A673 (cell line): ENCODE measurements around the gene WDR37. TPM values are rescaled to one million over a fixed set of nuclear protein-coding genes. Genes with fewer than 3 reads are reported as not detected.

Source experiments
- BruUV-seq: library from RNA; stranded (reverse); fragments of 400-500 nt; replicated peaks from 2 replicates; lab custom pipeline; 2021; lab: Mats Ljungman, UMichigan
- CTCF ChIA-PET: fragments of 300-600 bp; sonication (Branson Sonifier 250); formaldehyde crosslinking; loops from one replicate; lab custom pipeline; 2022; ENCODE audit warnings: antibody characterized with exemption; lab: Charles Lee
- POLR2A ChIA-PET: fragments of 300-600 bp; sonication (Branson Sonifier 250); formaldehyde crosslinking; loops from one replicate; lab custom pipeline; 2022; ENCODE audit warnings: antibody characterized with exemption; ENCODE audit not compliant: low non-redundant PET; lab: Charles Lee
- DNase-seq: peaks from one replicate; pipeline ENCODE4 v3.0.0-alpha.2; 2015; ENCODE audit warnings: low spot score
- H3K27ac ChIP-seq: fragments of 200-600 bp; sonication (generic); 2 replicates; pipeline ENCODE4 v1.5.1; 2016; ENCODE audit warnings: mixed run types, low read depth, mild to moderate bottlenecking, mixed read lengths, antibody characterized with exemption, low read length; ENCODE audit not compliant: poor library complexity, severe bottlenecking
- H3K27me3 ChIP-seq: fragments of 200-600 bp; sonication (generic); replicated peaks from 2 replicates; pipeline ENCODE4 v1.6.1; 2017; ENCODE audit warnings: mixed run types, low read depth, mild to moderate bottlenecking, mixed read lengths, antibody characterized with exemption, low read length; ENCODE audit not compliant: insufficient read depth, poor library complexity
- H3K36me3 ChIP-seq: fragments of 200-600 bp; sonication (generic); 2 replicates; pipeline ENCODE4 v1.6.1; 2016; ENCODE audit warnings: mixed run types, mild to moderate bottlenecking, mixed read lengths, antibody characterized with exemption, low read length; ENCODE audit not compliant: insufficient read depth, poor library complexity, severe bottlenecking
- H3K4me1 ChIP-seq: fragments of 200-600 bp; sonication (generic); 2 replicates; pipeline ENCODE4 v1.6.1; 2017; ENCODE audit warnings: mixed run types, mild to moderate bottlenecking, mixed read lengths, antibody characterized with exemption, low read length; ENCODE audit not compliant: insufficient read depth, poor library complexity, severe bottlenecking
- H3K4me3 ChIP-seq: fragments of 200-600 bp; sonication (generic); 2 replicates; pipeline ENCODE4 v1.5.1; 2016; ENCODE audit warnings: low read depth, mixed run types, mild to moderate bottlenecking, mixed read lengths, low read length; ENCODE audit not compliant: poor library complexity, severe bottlenecking
- H3K9me3 ChIP-seq: fragments of 200-600 bp; sonication (generic); 2 replicates; pipeline ENCODE4 v1.6.1; 2016; ENCODE audit warnings: mixed run types, low read depth, mild to moderate bottlenecking, mixed read lengths, antibody characterized with exemption, low read length; ENCODE audit not compliant: poor library complexity, severe bottlenecking
- EZH2 ChIP-seq: fragments of 200-600 bp; sonication (generic); IDR thresholded peaks from 2 replicates; pipeline ENCODE4 v1.6.1; 2017; ENCODE audit warnings: borderline replicate concordance, low read depth, mild to moderate bottlenecking, mixed read lengths, antibody characterized with exemption, low read length; ENCODE audit not compliant: poor library complexity, severe bottlenecking
- intact Hi-C: fragments of 100-400 bp; cut with micrococcal nuclease; formaldehyde crosslinking; loops from one replicate; pipeline ENCODE4 v1.10.0; 2022; ENCODE audit not compliant: unreplicated experiment
- total RNA-seq: library from RNA; stranded (reverse); gene quantifications from 2 replicates; pipeline ENCODE4 v1.2.3, GENCODE V29; 2021
- TF ChIP-seq, protein P1 (sequence below): fragments of 300-800, 200-600 bp; sonication (generic); conservative IDR thresholded peaks from 2 replicates; pipeline ENCODE4 v1.5.1; 2017; ENCODE audit warnings: low read depth, mild to moderate bottlenecking, antibody characterized with exemption, low read length, moderate library complexity, mixed read lengths

WDR37 gene
- total RNA-seq, 1 experiment from 2014 or later, result 12.6 TPM

DNA sequence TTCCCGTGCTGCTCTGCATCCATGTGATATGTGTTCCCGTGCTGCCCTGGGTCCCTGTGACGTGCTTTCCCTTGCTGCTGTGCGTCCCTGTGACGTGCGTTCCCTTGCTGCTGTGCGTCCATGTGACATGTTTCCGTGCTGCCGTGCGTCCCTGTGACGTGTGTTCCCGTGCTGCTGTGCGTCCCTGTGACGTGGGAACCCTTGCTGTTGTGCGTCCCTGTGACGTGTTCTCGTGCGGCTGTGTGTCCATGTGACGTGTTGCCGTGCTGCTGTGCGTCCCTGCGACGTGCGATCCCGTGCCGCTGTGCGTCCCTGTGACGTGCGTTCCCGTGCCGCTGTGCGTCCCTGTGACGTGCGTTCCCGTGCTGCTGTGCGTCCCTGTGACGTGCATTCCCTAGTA, 45.8 kb downstream of the WDR37 start:
- Histone ChIP-seq H3K36me3 (peaks cover 7% of the 10 kb centered on the region), H3K27ac (no peak overlapping the region), H3K4me3 (no peak overlapping the region), H3K9me3 (no peaks in the 10 kb centered on the region), H3K4me1 (no peaks in the 10 kb centered on the region), H3K27me3 (no peaks in the 10 kb centered on the region)
- intact Hi-C loops, result no loop called here
- DNase-seq, result no peak
- ChIA-PET POLR2A (no interaction called here), CTCF (no interaction called here)
- no TSS peak for BruUV-seq
- TF ChIP-seq EZH2, result no peak
- TF ChIP-seq, protein P1, sequence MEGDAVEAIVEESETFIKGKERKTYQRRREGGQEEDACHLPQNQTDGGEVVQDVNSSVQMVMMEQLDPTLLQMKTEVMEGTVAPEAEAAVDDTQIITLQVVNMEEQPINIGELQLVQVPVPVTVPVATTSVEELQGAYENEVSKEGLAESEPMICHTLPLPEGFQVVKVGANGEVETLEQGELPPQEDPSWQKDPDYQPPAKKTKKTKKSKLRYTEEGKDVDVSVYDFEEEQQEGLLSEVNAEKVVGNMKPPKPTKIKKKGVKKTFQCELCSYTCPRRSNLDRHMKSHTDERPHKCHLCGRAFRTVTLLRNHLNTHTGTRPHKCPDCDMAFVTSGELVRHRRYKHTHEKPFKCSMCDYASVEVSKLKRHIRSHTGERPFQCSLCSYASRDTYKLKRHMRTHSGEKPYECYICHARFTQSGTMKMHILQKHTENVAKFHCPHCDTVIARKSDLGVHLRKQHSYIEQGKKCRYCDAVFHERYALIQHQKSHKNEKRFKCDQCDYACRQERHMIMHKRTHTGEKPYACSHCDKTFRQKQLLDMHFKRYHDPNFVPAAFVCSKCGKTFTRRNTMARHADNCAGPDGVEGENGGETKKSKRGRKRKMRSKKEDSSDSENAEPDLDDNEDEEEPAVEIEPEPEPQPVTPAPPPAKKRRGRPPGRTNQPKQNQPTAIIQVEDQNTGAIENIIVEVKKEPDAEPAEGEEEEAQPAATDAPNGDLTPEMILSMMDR, result no peak

DNA sequence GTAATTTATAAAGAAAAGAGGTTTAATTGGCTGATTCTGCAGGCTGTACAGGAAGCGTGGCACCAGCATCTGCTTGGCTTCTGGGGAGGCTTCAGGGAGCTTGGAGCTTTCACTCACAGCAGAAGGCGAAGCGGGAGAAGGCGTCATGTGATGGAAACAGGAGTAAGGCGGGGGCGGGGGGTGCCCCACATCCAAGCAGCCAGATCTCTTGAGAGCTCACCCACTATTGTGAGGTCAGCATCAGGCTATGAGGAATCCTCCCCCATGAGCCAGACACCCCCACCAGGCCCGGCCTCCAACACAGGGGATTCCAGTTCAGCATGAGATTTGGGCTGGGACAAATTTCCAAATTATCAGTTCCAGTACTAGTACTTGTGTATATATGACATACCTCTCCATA, 46.2 kb downstream of the WDR37 start:
- Histone ChIP-seq H3K4me1 (no peaks in the 10 kb centered on the region), H3K4me3 (no peak overlapping the region), H3K27me3 (no peaks in the 10 kb centered on the region), H3K27ac (no peak overlapping the region), H3K9me3 (no peaks in the 10 kb centered on the region), H3K36me3 (peaks cover 10% of the 10 kb centered on the region)
- CTCF ChIA-PET, result no interaction called here
- intact Hi-C loops, result no loop called here
- POLR2A ChIA-PET, result no interaction called here
- BruUV-seq, result no TSS peak
- DNase-seq, result no peak
- no peak for TF ChIP-seq EZH2
- TF ChIP-seq, protein P1, result no peak

DNA sequence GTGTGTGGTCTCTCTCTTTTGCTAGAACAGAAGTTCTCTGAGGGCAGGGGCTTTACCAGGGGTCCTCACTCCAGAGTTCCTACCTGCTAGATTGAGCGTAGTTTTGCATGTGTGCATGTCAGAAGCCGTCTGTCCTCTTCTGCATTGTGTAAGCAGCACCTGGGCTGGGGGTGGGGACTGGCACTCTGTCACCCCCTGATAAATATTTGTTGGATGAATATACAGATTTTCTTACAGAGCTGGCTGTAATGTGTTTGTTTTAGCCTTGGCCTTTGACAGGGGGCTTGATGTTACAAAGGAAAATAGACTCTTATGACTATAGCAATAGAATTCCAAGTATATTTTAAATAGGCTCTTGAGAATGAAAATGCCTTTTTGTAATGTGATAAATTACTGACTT, 46.6 kb downstream of the WDR37 start:
- DNase-seq, result no peak
- intact Hi-C loops, result no loop called here
- no peak overlapping the region for H3K27ac ChIP-seq
- H3K4me1 ChIP-seq, result no peaks in the 10 kb centered on the region
- CTCF ChIA-PET, result no interaction called here
- POLR2A ChIA-PET, result no interaction called here
- no peak overlapping the region for H3K4me3 ChIP-seq
- H3K36me3 ChIP-seq, result peaks cover 10% of the 10 kb centered on the region
- TF ChIP-seq EZH2, result no peak
- TF ChIP-seq, protein P1, result no peak
- no peaks in the 10 kb centered on the region for H3K9me3 ChIP-seq
- no TSS peak for BruUV-seq
- H3K27me3 ChIP-seq, result no peaks in the 10 kb centered on the region
